Liver (tissue), 9 donors: ENCODE results near the gene KRT8. TPM values are rescaled to one million over a fixed set of nuclear protein-coding genes. Genes with fewer than 3 reads are reported as not detected.

Experiments
- DNase-seq: peaks from one replicate; pipeline ENCODE4 v3.0.0-alpha.2; 2017; ENCODE audit warnings: low spot score
- H3K27ac ChIP-seq, 2 donors: one replicate each; pipeline ENCODE4 v1.7.0; 2013; ENCODE audit warnings: inconsistent platforms in 2 of 2, low read length in 2 of 2, control low read depth in 1 of 2, low read depth in 1 of 2, mild to moderate bottlenecking in 1 of 2
- H3K27me3 ChIP-seq, 4 donors: one replicate each; pipeline versions ENCODE4 v1.6.1 to v1.7.0; 2013; ENCODE audit warnings: low read length in 3 of 4, inconsistent platforms in 1 of 4, mild to moderate bottlenecking in 1 of 4, moderate library complexity in 1 of 4; ENCODE audit not compliant: control insufficient read depth in 4 of 4, insufficient read depth in 4 of 4
- H3K36me3 ChIP-seq, 4 donors: one replicate each; pipeline versions ENCODE4 v1.6.1 to v1.7.0; 2013; ENCODE audit warnings: low read length in 3 of 4, mild to moderate bottlenecking in 3 of 4, low read depth in 1 of 4, moderate library complexity in 1 of 4; ENCODE audit not compliant: control insufficient read depth in 4 of 4, insufficient read depth in 3 of 4
- H3K4me1 ChIP-seq, 4 donors: one replicate each; pipeline versions ENCODE4 v1.6.1 to v1.7.0; 2013; ENCODE audit warnings: low read length in 3 of 4, mild to moderate bottlenecking in 3 of 4, moderate library complexity in 1 of 4; ENCODE audit not compliant: control insufficient read depth in 4 of 4, insufficient read depth in 4 of 4
- H3K4me3 ChIP-seq, 3 donors: one replicate each; pipeline versions ENCODE4 v1.6.1 to v1.7.0; 2013; ENCODE audit warnings: low read length in 3 of 3, control low read depth in 1 of 3, low read depth in 1 of 3, mild to moderate bottlenecking in 1 of 3
- H3K9ac ChIP-seq, 2 donors: one replicate each; pipeline ENCODE4 v1.7.0; 2013; ENCODE audit warnings: low read length in 2 of 2, mild to moderate bottlenecking in 2 of 2, moderate library complexity in 2 of 2, control low read depth in 1 of 2, low read depth in 1 of 2
- H3K9me3 ChIP-seq, 4 donors: one replicate each; pipeline versions ENCODE4 v1.6.1 to v1.7.0; 2013; ENCODE audit warnings: low read length in 3 of 4; ENCODE audit not compliant: control insufficient read depth in 4 of 4
- EGR1 ChIP-seq, 2 donors: IDR thresholded peaks; 2 replicates each; pipeline ENCODE4 v1.6.1; 2016 to 2018; ENCODE audit warnings: antibody characterized with exemption in 2 of 2, low read depth in 2 of 2
- FOXA1 ChIP-seq: IDR thresholded peaks from 2 replicates; pipeline ENCODE4 v1.6.1; 2016; ENCODE audit warnings: antibody characterized with exemption
- FOXA2 ChIP-seq: IDR thresholded peaks from 2 replicates; pipeline ENCODE4 v1.6.1; 2016; ENCODE audit warnings: antibody characterized with exemption
- GABPA ChIP-seq, 2 donors: IDR thresholded peaks in 1 of 2; conservative IDR thresholded peaks in 1 of 2; 2 replicates each; pipeline ENCODE4 v1.6.1; 2016; ENCODE audit warnings: antibody characterized with exemption in 2 of 2, mild to moderate bottlenecking in 1 of 2, moderate library complexity in 1 of 2
- HNF4G ChIP-seq: IDR thresholded peaks from 2 replicates; pipeline ENCODE4 v1.6.1; 2016; ENCODE audit warnings: antibody characterized with exemption
- JUND ChIP-seq, 2 donors: IDR thresholded peaks; 2 replicates each; pipeline ENCODE4 v1.6.1; 2016; ENCODE audit warnings: antibody characterized with exemption in 2 of 2
- MAX ChIP-seq: IDR thresholded peaks from 2 replicates; pipeline ENCODE4 v1.6.1; 2016; ENCODE audit warnings: antibody characterized with exemption
- NR2F2 ChIP-seq: IDR thresholded peaks from 2 replicates; pipeline ENCODE4 v1.6.1; 2016; ENCODE audit warnings: antibody characterized with exemption
- RAD21 ChIP-seq, 2 donors: IDR thresholded peaks; 2 replicates each; pipeline ENCODE4 v1.6.1; 2016; ENCODE audit warnings: antibody characterized with exemption in 2 of 2, mild to moderate bottlenecking in 2 of 2
- RXRA ChIP-seq, 2 donors: IDR thresholded peaks; 2 replicates each; pipeline ENCODE4 v1.6.1; 2017 to 2018; ENCODE audit warnings: antibody characterized with exemption in 2 of 2, mild to moderate bottlenecking in 1 of 2
- SP1 ChIP-seq: IDR thresholded peaks from 2 replicates; pipeline ENCODE4 v1.6.1; 2018; ENCODE audit warnings: antibody characterized with exemption, mild to moderate bottlenecking
- TAF1 ChIP-seq: conservative IDR thresholded peaks from 2 replicates; pipeline ENCODE4 v1.6.1; 2016; ENCODE audit warnings: antibody characterized with exemption, mild to moderate bottlenecking
- YY1 ChIP-seq: IDR thresholded peaks from 2 replicates; pipeline ENCODE4 v1.6.1; 2016; ENCODE audit warnings: antibody characterized with exemption, mild to moderate bottlenecking
- WGBS: extraction: QIAGEN DNeasy Blood & Tissue Kit; methylation state at CpG from one replicate; pipeline ENCODE4 v1.1.7; 2013; 5-methylcytosine and 5-hydroxymethylcytosine counted together
- polyA plus RNA-seq, 2 donors: library from polyadenylated mRNA; stranded (reverse) in 1 of 2; unstranded in 1 of 2; fragments of 200-250 nt in 1 of 2; fragments of >200 nt in 1 of 2; fragmentation: Nextera tagmentation in 1 of 2; extraction: Ambion mirVana in 1 of 2; gene quantifications; one replicate each; pipeline versions ENCODE4 v1.2.1 to v1.2.3, GENCODE V29; 2013 to 2015
- total RNA-seq, 2 donors: library from RNA; depleted of rRNA; stranded (reverse); fragments of >200 nt; gene quantifications; one replicate each; pipeline ENCODE4 v1.2.3, GENCODE V29; 2014
- TF ChIP-seq, protein P1 (sequence below): IDR thresholded peaks from 2 replicates; pipeline ENCODE4 v1.6.1; 2016; ENCODE audit warnings: antibody characterized with exemption, mild to moderate bottlenecking
- TF ChIP-seq, protein P2 (sequence below): IDR thresholded peaks from 2 replicates; pipeline ENCODE4 v1.6.1; 2016; ENCODE audit warnings: antibody characterized with exemption
- TF ChIP-seq, protein P3 (sequence below): IDR thresholded peaks from 2 replicates; pipeline ENCODE4 v1.6.1; 2016; ENCODE audit warnings: antibody characterized with exemption
- donor health status: healthy.
- donor health status: healthy.
- donor health status: healthy.
- donor health status: healthy.
- donor health status: healthy.

Gene KRT8
- total and polyA plus RNA-seq, 4 donors, result 128 to 383 (median 198) TPM

DNA sequence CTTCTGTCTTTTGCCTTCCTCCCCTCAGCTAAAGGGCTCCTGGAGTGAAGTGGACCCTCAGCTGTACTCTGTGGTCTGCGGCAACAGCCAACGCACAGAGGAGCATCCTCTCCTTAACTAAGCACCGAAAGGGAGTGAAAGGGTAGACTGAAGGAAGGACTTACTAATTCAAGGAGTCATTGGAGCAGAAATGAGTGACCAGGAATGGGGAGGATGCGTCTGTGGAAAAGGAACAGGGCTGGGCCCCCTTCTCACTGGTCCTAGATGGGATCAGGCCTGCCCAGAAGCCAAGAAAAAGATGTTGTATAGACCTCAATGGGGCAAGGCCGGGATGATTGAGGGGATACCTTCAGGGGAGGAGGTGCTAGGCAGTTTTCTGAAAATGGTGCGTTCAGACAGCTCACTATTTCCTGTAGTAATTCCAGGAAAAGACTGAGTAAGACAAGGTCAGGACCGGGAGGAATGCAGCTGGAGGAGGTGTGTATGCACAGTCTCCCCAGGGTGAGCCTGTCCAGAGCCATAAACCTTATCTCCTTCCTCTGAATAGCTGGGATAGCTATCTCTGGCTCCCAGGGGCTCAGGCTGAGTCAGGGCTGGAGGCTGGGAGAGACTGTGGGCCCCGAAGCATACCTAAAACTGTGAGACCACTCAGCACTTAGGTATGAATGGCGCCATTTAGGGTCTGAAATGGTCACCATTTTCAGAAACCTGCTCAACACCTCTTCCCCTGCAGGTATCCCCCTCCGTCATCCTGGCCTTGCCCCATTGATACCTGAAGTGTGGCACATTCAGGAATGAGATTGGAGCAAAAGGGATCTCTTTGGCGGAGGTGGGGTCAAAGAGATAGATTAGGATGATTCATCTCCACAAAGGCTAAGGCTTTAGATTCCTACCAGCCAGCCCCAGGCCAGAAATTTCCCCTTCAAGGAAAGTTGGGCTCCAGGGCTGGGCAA is 20.2 kb upstream of the KRT8 start:
- no peak for TF ChIP-seq GABPA (IDR thresholded peaks at IDR 0.05 in 1 of 2, conservative IDR thresholded peaks at IDR 0.05 in 1 of 2)
- no peak for TF ChIP-seq RAD21 (IDR thresholded peaks at IDR 0.05)
- TF ChIP-seq, protein P1, sequence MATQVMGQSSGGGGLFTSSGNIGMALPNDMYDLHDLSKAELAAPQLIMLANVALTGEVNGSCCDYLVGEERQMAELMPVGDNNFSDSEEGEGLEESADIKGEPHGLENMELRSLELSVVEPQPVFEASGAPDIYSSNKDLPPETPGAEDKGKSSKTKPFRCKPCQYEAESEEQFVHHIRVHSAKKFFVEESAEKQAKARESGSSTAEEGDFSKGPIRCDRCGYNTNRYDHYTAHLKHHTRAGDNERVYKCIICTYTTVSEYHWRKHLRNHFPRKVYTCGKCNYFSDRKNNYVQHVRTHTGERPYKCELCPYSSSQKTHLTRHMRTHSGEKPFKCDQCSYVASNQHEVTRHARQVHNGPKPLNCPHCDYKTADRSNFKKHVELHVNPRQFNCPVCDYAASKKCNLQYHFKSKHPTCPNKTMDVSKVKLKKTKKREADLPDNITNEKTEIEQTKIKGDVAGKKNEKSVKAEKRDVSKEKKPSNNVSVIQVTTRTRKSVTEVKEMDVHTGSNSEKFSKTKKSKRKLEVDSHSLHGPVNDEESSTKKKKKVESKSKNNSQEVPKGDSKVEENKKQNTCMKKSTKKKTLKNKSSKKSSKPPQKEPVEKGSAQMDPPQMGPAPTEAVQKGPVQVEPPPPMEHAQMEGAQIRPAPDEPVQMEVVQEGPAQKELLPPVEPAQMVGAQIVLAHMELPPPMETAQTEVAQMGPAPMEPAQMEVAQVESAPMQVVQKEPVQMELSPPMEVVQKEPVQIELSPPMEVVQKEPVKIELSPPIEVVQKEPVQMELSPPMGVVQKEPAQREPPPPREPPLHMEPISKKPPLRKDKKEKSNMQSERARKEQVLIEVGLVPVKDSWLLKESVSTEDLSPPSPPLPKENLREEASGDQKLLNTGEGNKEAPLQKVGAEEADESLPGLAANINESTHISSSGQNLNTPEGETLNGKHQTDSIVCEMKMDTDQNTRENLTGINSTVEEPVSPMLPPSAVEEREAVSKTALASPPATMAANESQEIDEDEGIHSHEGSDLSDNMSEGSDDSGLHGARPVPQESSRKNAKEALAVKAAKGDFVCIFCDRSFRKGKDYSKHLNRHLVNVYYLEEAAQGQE, result no peak
- no peak for TF ChIP-seq SP1
- TF ChIP-seq JUND (IDR thresholded peaks at IDR 0.05), result no peak
- TF ChIP-seq, protein P2, sequence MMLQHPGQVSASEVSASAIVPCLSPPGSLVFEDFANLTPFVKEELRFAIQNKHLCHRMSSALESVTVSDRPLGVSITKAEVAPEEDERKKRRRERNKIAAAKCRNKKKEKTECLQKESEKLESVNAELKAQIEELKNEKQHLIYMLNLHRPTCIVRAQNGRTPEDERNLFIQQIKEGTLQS, result no peak
- TF ChIP-seq, protein P3, sequence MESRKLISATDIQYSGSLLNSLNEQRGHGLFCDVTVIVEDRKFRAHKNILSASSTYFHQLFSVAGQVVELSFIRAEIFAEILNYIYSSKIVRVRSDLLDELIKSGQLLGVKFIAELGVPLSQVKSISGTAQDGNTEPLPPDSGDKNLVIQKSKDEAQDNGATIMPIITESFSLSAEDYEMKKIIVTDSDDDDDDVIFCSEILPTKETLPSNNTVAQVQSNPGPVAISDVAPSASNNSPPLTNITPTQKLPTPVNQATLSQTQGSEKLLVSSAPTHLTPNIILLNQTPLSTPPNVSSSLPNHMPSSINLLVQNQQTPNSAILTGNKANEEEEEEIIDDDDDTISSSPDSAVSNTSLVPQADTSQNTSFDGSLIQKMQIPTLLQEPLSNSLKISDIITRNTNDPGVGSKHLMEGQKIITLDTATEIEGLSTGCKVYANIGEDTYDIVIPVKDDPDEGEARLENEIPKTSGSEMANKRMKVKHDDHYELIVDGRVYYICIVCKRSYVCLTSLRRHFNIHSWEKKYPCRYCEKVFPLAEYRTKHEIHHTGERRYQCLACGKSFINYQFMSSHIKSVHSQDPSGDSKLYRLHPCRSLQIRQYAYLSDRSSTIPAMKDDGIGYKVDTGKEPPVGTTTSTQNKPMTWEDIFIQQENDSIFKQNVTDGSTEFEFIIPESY, result no peak
- TF ChIP-seq MAX, result no peak
- TF ChIP-seq YY1, result no peak
- no peak for TF ChIP-seq NR2F2
- TF ChIP-seq TAF1, result no peak
- no peak for TF ChIP-seq FOXA2
- no peak for TF ChIP-seq FOXA1
- TF ChIP-seq RXRA (IDR thresholded peaks at IDR 0.05), result no peak
- Histone ChIP-seq H3K36me3 (no peaks in the 10 kb centered on the region), H3K9ac (no peak overlapping the region), H3K4me3 (no peak overlapping the region), H3K27ac (peak overlapping the region; percentile 89 to 93), H3K27me3 (no peaks in the 10 kb centered on the region), H3K9me3 (no peaks in the 10 kb centered on the region), H3K4me1 (peaks cover 12 to 34% (median 24%) of the 10 kb centered on the region in 4 donors)
- DNase-seq, result no peak
- 80% methylated on average over 11 of the region's 11 CpGs for WGBS

GRCh38 chr12:52921488-52922165 is 16.8 kb upstream of the KRT8 start:
- Histone ChIP-seq H3K9ac (no peak overlapping the region), H3K27ac (no peak overlapping the region), H3K27me3 (no peaks in the 10 kb centered on the region), H3K4me3 (no peak overlapping the region), H3K36me3 (no peaks in the 10 kb centered on the region), H3K4me1 (peaks cover 7 to 21% (median 14%) of the 10 kb centered on the region in 4 donors), H3K9me3 (no peaks in the 10 kb centered on the region)
- DNase-seq, result no peak
- 71% methylated on average over 1 of the region's 1 CpG for WGBS
- TF ChIP-seq, protein P1, result no peak
- TF ChIP-seq GABPA (IDR thresholded peaks at IDR 0.05 in 1 of 2, conservative IDR thresholded peaks at IDR 0.05 in 1 of 2), result no peak
- TF ChIP-seq EGR1 (IDR thresholded peaks at IDR 0.05; ENCODE audit: low read depth in 2 of 2), result no peak
- no peak for TF ChIP-seq HNF4G
- no peak for TF ChIP-seq FOXA2
- no peak for TF ChIP-seq RXRA (IDR thresholded peaks at IDR 0.05)
- TF ChIP-seq NR2F2, result no peak
- TF ChIP-seq SP1, result no peak
- no peak for TF ChIP-seq JUND (IDR thresholded peaks at IDR 0.05)
- TF ChIP-seq, protein P3, result no peak
